SK-N-SH treated with all-trans-retinoic acid at 6 μM for 48 hours (cell line): ENCODE measurements around the gene RYR1.

Experiments
- ATAC-seq: fragments of 200-7000 bp; cut with Tn5 transposase; 3 replicates; pipeline ENCODE4 v1.9.1; 2020; ENCODE audit warnings: mild to moderate bottlenecking, moderate library complexity
- CREB5 ChIP-seq: fragments of 250-450 bp; sonication (Bioruptor Pico); IDR thresholded peaks from 2 replicates; pipeline ENCODE4 v1.5.1; 2020; ENCODE audit warnings: low read depth, mild to moderate bottlenecking, moderate library complexity
- CSRNP3 ChIP-seq: fragments of 250-450 bp; sonication (Bioruptor Pico); IDR thresholded peaks from 2 replicates; pipeline ENCODE4 v1.5.1; 2021; ENCODE audit warnings: mild to moderate bottlenecking, moderate library complexity
- ESRRG ChIP-seq: fragments of 250-450 bp; sonication (Bioruptor Pico); IDR thresholded peaks from 2 replicates; pipeline ENCODE4 v1.6.1; 2021; ENCODE audit warnings: mild to moderate bottlenecking
- ISL1 ChIP-seq: fragments of 250-450 bp; sonication (Bioruptor Pico); IDR thresholded peaks from 2 replicates; pipeline ENCODE4 v2.1.2; 2022; ENCODE audit warnings: mild to moderate bottlenecking, moderate library complexity
- PATZ1 ChIP-seq: fragments of 250-450 bp; sonication (Bioruptor Pico); IDR thresholded peaks from 2 replicates; pipeline ENCODE4 v1.8.0; 2020; ENCODE audit warnings: mild to moderate bottlenecking, moderate library complexity, borderline replicate concordance
- PPARA ChIP-seq: fragments of 250-450 bp; sonication (Bioruptor Pico); IDR thresholded peaks from 2 replicates; pipeline ENCODE4 v1.5.0; 2020; ENCODE audit warnings: mild to moderate bottlenecking, borderline replicate concordance
- RARB ChIP-seq: fragments of 250-450 bp; sonication (Bioruptor Pico); IDR thresholded peaks from 2 replicates; pipeline ENCODE4 v1.8.0; 2021; ENCODE audit warnings: mild to moderate bottlenecking, moderate library complexity
- SNAI2 ChIP-seq: fragments of 250-450 bp; sonication (Bioruptor Pico); IDR thresholded peaks from 2 replicates; pipeline ENCODE4 v1.5.0; 2020; ENCODE audit warnings: mild to moderate bottlenecking, moderate library complexity
- TCF4 ChIP-seq: fragments of 250-450 bp; sonication (Bioruptor Pico); IDR thresholded peaks from 2 replicates; pipeline ENCODE4 v1.8.0; 2021; ENCODE audit warnings: mild to moderate bottlenecking, moderate library complexity, borderline replicate concordance
- TOX ChIP-seq: fragments of 250-450 bp; sonication (Bioruptor Pico); IDR thresholded peaks from 2 replicates; pipeline ENCODE4 v1.8.0; 2021; ENCODE audit warnings: mild to moderate bottlenecking, moderate library complexity, borderline replicate concordance
- TSHZ2 ChIP-seq: fragments of 250-450 bp; sonication (Bioruptor Pico); IDR thresholded peaks from 2 replicates; pipeline ENCODE4 v1.5.0; 2020; ENCODE audit warnings: mild to moderate bottlenecking, moderate library complexity
- ZNF565 ChIP-seq: fragments of 450-650 bp; formaldehyde crosslinking; conservative IDR thresholded peaks from 2 replicates; pipeline ENCODE4 v1.5.0; 2020; ENCODE audit warnings: low read depth, mild to moderate bottlenecking, moderate library complexity
- ZNF70 ChIP-seq: fragments of 450-650 bp; formaldehyde crosslinking; IDR thresholded peaks from 2 replicates; pipeline ENCODE4 v1.5.0; 2020; ENCODE audit warnings: mild to moderate bottlenecking, moderate library complexity
- ZNF8 ChIP-seq: fragments of 450-650 bp; formaldehyde crosslinking; IDR thresholded peaks from 2 replicates; pipeline ENCODE4 v1.5.0; 2020; ENCODE audit warnings: mild to moderate bottlenecking, moderate library complexity

The RYR1 gene

DNA sequence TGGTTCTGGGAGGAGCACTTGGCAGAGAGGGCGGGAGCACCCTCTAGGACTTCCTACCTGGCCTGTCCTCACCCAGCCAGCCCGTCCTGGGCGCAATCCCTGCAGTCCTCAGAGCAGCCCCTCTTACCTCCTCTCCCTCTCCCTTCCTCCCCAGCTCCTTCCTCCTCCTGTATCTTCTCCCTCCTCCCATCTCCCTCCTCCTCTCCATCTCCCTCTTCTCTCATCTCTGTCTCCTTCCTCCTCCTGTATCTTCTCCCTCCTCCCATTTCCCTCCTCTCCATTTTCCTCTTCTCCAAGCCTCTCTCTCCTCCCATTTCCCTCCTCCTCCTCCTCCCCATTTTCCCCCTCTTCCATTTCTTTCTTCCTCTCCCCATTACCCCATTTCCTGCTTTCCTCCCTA, 89.8 kb downstream of the RYR1 start:
- TF ChIP-seq TSHZ2 (CRISPR knock-in tag) = no peak
- TF ChIP-seq ISL1 (CRISPR knock-in tag) = no peak
- TF ChIP-seq CSRNP3 = no peak

GRCh38 chr19:38524369-38524768, 90.9 kb downstream of the RYR1 start:
- no peak for ATAC-seq
- TF ChIP-seq ESRRG (CRISPR knock-in tag) (no peak), RARB (CRISPR knock-in tag) (no peak), ZNF565 (CRISPR knock-in tag) (no peak), PPARA (CRISPR knock-in tag) (no peak), ISL1 (CRISPR knock-in tag) (no peak), TCF4 (CRISPR knock-in tag) (no peak), PATZ1 (CRISPR knock-in tag) (no peak), SNAI2 (no peak), TOX (CRISPR knock-in tag) (no peak)

More for the DNA sequence above, 89.8 kb downstream of the RYR1 start:
- ATAC-seq = no peak

- no peak for ATAC-seq
These were observed 91.6 kb downstream of the RYR1 start for GRCh38 chr19:38524994-38525634.

More at GRCh38 chr19:38524994-38525634, 91.6 kb downstream of the RYR1 start:
- TF ChIP-seq ZNF565 (CRISPR knock-in tag) = no peak
- no peak for TF ChIP-seq CREB5 (CRISPR knock-in tag)
- no peak for TF ChIP-seq TSHZ2 (CRISPR knock-in tag)
- TF ChIP-seq TCF4 (CRISPR knock-in tag) = no peak
- TF ChIP-seq ZNF8 (CRISPR knock-in tag) = no peak
- no peak for TF ChIP-seq ZNF70
- no peak for TF ChIP-seq ESRRG (CRISPR knock-in tag)
- TF ChIP-seq ISL1 (CRISPR knock-in tag) = no peak
